ENCODE measurements around the gene SAXO1.

- TF ChIP-seq CTCF (IDR thresholded peaks at IDR 0.05; ENCODE audit: insufficient read depth, low read depth, low read length) (no peak), EZH2 (IDR thresholded peaks at IDR 0.05; ENCODE audit: insufficient read depth, low read length) (no peak)
Observed at GRCh38 chr9:18907927-18908625, 124.9 kb downstream of the SAXO1 start.
